Endodermal cell (in vitro differentiated cells): ENCODE measurements around the gene UGT1A10. TPM values are rescaled to one million over a fixed set of nuclear protein-coding genes. Genes with fewer than 3 reads are reported as not detected.
"Not testable (repeated sequence)": the region's sequence is repeated elsewhere in the genome, so short reads cannot be mapped to it uniquely, and the experiment has no call there.

Experiments
- DNase-seq: peaks from one replicate; pipeline ENCODE4 v3.0.0-alpha.2; 2017
- H3K27ac ChIP-seq: 2 replicates; pipeline ENCODE4 v1.5.1; 2013; ENCODE audit warnings: mild to moderate bottlenecking, low read depth, low read length, moderate library complexity
- H3K27me3 ChIP-seq: 2 replicates; pipeline ENCODE4 v1.6.1; 2013; ENCODE audit warnings: mild to moderate bottlenecking, low read length, moderate library complexity; ENCODE audit not compliant: insufficient read depth, control insufficient read depth, poor library complexity, severe bottlenecking
- H3K36me3 ChIP-seq: 2 replicates; pipeline ENCODE4 v1.7.0; 2013; ENCODE audit warnings: mild to moderate bottlenecking, low read length, moderate library complexity; ENCODE audit not compliant: control insufficient read depth, insufficient read depth
- H3K4me1 ChIP-seq: one replicate; pipeline ENCODE4 v1.7.0; 2013; ENCODE audit warnings: low read length; ENCODE audit not compliant: control insufficient read depth, insufficient read depth
- H3K4me3 ChIP-seq: 2 replicates; pipeline ENCODE4 v1.5.1; 2013; ENCODE audit warnings: mild to moderate bottlenecking, low read length, moderate library complexity
- H3K9ac ChIP-seq: 2 replicates; pipeline ENCODE4 v1.6.1; 2013; ENCODE audit warnings: mild to moderate bottlenecking, low read length, moderate library complexity; ENCODE audit not compliant: poor library complexity, severe bottlenecking; ENCODE audit errors: extremely low read depth
- H3K9me3 ChIP-seq: 2 replicates; pipeline ENCODE4 v1.6.1; 2013; ENCODE audit warnings: mild to moderate bottlenecking, low read length, moderate library complexity; ENCODE audit not compliant: control insufficient read depth
- H3K27ac Mint-ChIP-seq: 2 replicates; pipeline ENCODE4 v1.8.0; 2020; ENCODE audit warnings: mixed read lengths
- H3K27me3 Mint-ChIP-seq: 2 replicates; pipeline ENCODE4 v1.8.0; 2021; ENCODE audit warnings: mild to moderate bottlenecking, mixed read lengths; ENCODE audit not compliant: insufficient read depth
- H3K36me3 Mint-ChIP-seq: 2 replicates; pipeline ENCODE4 v1.8.0; 2020; ENCODE audit warnings: low read depth, mixed read lengths
- H3K4me1 Mint-ChIP-seq: 2 replicates; pipeline ENCODE4 v1.8.0; 2020; ENCODE audit warnings: mixed read lengths
- H3K4me3 Mint-ChIP-seq: 2 replicates; pipeline ENCODE4 v1.8.0; 2020; ENCODE audit warnings: mild to moderate bottlenecking, moderate library complexity, mixed read lengths
- H3K9me3 Mint-ChIP-seq: 2 replicates; pipeline ENCODE4 v1.8.0; 2020; ENCODE audit warnings: mild to moderate bottlenecking, mixed read lengths
- WGBS, 2 experiments: methylation state at CpG; one replicate each; pipeline versions ENCODE4 v1.1.5 to v1.1.7; 2013; ENCODE audit warnings: missing lambda C conversion rate in 2 of 2, mixed read lengths in 1 of 2; ENCODE audit not compliant: insufficient coverage in 1 of 2, insufficient read length in 1 of 2; 5-methylcytosine and 5-hydroxymethylcytosine counted together
- long read RNA-seq, 4 experiments: library from polyadenylated mRNA in 2 of 4; library from RNA in 1 of 4; library from capped mRNA in 1 of 4; stranded (forward) in 3 of 4; unstranded in 1 of 4; transcript quantifications; one replicate each; pipeline ENCODE4 v2.0.0, GENCODE V29; 2020 to 2021; ENCODE audit warnings: inconsistent platforms in 1 of 4
- polyA plus RNA-seq, 2 experiments: library from polyadenylated mRNA; stranded (reverse); fragments of 50-300 nt; gene quantifications; one replicate each; pipeline ENCODE4 v1.2.3, GENCODE V29; 2013
- total RNA-seq, 2 donors: library from RNA; stranded (reverse); fragmentation: NEBNext Ultra II Directional in 1 of 2; extraction: Animal tissue kit (Norgen Biotek cat#: 25700) in 1 of 2; gene quantifications; 2 replicates in 1 of 2; 3 replicates in 1 of 2; pipeline ENCODE4 v1.2.1, GENCODE V29; 2021
- TF ChIP-seq, protein P1 (sequence below): fragments of 200-600 bp; sonication (generic); conservative IDR thresholded peaks from 2 replicates; pipeline ENCODE4 v1.5.0; 2021; ENCODE audit warnings: antibody characterized with exemption, mild to moderate bottlenecking

UGT1A10 gene
- under 1 TPM in 1 of 2 donors, not detected in 1; 0.13 TPM for total RNA-seq
- polyA plus RNA-seq (2013, experiment 1 of 2), result not detected
- not detected for polyA plus RNA-seq (2013, experiment 2 of 2)
- long read RNA-seq, experiment 1, result 0 reads
- long read RNA-seq, experiment 2, result 0 reads
- long read RNA-seq, experiment 3, result 0 reads
- long read RNA-seq, experiment 4, result 0 reads

DNA sequence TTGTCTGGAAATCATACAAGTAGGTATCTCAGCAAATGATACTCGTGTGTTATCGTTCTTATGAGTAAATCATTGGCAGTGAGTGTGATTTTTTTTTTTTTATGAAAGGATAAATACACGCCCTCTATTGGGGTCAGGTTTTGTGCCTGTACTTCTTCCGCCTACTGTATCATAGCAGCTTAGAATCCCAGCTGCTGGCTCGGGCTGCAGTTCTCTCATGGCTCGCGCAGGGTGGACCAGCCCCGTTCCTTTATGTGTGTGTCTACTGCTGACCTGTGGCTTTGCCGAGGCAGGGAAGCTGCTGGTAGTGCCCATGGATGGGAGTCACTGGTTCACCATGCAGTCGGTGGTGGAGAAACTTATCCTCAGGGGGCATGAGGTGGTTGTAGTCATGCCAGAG is at the start of gene UGT1A10:
UGT1A10 (plus strand) TSS at position 143 of the 400 bp plus-strand sequence; CDS start at position 218, 75 bp downstream.
- H3K27me3 Mint-ChIP-seq, result peaks cover 16% of the 10 kb centered on the region
- not testable (repeated sequence) for H3K9ac ChIP-seq, H3K4me3 ChIP-seq, H3K27ac Mint-ChIP-seq, H3K9me3 Mint-ChIP-seq, H3K27me3 ChIP-seq, H3K4me3 Mint-ChIP-seq, H3K9me3 ChIP-seq, H3K4me1 ChIP-seq, H3K4me1 Mint-ChIP-seq, H3K27ac ChIP-seq, H3K36me3 ChIP-seq, DNase-seq, H3K36me3 Mint-ChIP-seq
- WGBS, 2 experiments, result 93 to 96% methylated on average over 5 to 10 of the region's 10 CpGs

DNA sequence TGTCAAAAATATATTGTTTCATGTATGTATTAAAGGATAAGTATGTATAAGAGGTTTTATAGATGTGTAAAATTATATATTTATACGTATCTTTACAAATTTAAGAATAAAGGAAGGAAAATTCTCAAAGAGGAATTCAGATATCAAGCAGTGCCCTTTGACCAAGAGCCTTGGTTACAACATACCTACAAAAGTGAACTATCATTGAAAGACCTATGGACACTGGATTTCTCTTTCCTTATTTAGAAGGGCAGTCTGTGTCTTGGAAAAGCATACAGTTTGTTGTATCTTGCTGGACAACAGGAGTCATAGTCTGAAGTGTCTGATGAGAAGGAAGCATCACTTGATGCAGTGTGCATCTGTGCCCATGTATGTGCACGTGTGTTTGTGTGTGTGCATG is 47.8 kb upstream of the UGT1A10 start:
- Mint-ChIP-seq H3K36me3 (no peaks in the 10 kb centered on the region), H3K4me3 (no peak overlapping the region), H3K27me3 (peaks cover 3% of the 10 kb centered on the region), H3K4me1 (no peaks in the 10 kb centered on the region), H3K27ac (no peak overlapping the region), H3K9me3 (peaks cover 10% of the 10 kb centered on the region)
- H3K4me1 ChIP-seq, result no peaks in the 10 kb centered on the region
- WGBS, 2 experiments, result 94 to 100% methylated on average over 1 of the region's 2 CpGs
- no peaks in the 10 kb centered on the region for H3K27me3 ChIP-seq
- H3K9me3 ChIP-seq, result no peaks in the 10 kb centered on the region
- TF ChIP-seq, protein P1, sequence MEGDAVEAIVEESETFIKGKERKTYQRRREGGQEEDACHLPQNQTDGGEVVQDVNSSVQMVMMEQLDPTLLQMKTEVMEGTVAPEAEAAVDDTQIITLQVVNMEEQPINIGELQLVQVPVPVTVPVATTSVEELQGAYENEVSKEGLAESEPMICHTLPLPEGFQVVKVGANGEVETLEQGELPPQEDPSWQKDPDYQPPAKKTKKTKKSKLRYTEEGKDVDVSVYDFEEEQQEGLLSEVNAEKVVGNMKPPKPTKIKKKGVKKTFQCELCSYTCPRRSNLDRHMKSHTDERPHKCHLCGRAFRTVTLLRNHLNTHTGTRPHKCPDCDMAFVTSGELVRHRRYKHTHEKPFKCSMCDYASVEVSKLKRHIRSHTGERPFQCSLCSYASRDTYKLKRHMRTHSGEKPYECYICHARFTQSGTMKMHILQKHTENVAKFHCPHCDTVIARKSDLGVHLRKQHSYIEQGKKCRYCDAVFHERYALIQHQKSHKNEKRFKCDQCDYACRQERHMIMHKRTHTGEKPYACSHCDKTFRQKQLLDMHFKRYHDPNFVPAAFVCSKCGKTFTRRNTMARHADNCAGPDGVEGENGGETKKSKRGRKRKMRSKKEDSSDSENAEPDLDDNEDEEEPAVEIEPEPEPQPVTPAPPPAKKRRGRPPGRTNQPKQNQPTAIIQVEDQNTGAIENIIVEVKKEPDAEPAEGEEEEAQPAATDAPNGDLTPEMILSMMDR, result no peak
- H3K9ac ChIP-seq, result no peak overlapping the region
- no peak overlapping the region for H3K4me3 ChIP-seq
- no peak for DNase-seq
- no peak overlapping the region for H3K27ac ChIP-seq
- H3K36me3 ChIP-seq, result no peaks in the 10 kb centered on the region

- H3K27ac Mint-ChIP-seq, H3K36me3 Mint-ChIP-seq, H3K4me3 Mint-ChIP-seq, H3K27me3 ChIP-seq, H3K4me1 ChIP-seq, DNase-seq, H3K9ac ChIP-seq, H3K4me1 Mint-ChIP-seq, H3K27me3 Mint-ChIP-seq, H3K36me3 ChIP-seq, H3K4me3 ChIP-seq, H3K9me3 ChIP-seq, H3K27ac ChIP-seq: not testable (repeated sequence)
- no CpG with 5 or more reads among the region's 1 CpG for WGBS, 2 experiments
- H3K9me3 Mint-ChIP-seq, result peaks cover 11% of the 10 kb centered on the region
Observed at GRCh38 chr2:233592706-233593105, 43.5 kb upstream of the UGT1A10 start.

GRCh38 chr2:233593201-233593600 is 43.0 kb upstream of the UGT1A10 start:
- Mint-ChIP-seq H3K27ac (no peak overlapping the region), H3K36me3 (no peaks in the 10 kb centered on the region), H3K27me3 (peaks cover 2% of the 10 kb centered on the region), H3K4me3 (no peak overlapping the region), H3K9me3 (peaks cover 11% of the 10 kb centered on the region), H3K4me1 (no peaks in the 10 kb centered on the region)
- no peak overlapping the region for H3K9ac ChIP-seq
- H3K4me1 ChIP-seq, result no peaks in the 10 kb centered on the region
- 82 to 90% methylated on average over 5 to 8 of the region's 8 CpGs for WGBS, 2 experiments
- no peaks in the 10 kb centered on the region for H3K9me3 ChIP-seq
- DNase-seq, result no peak
- H3K4me3 ChIP-seq, result no peak overlapping the region
- H3K27ac ChIP-seq, result no peak overlapping the region
- H3K36me3 ChIP-seq, result no peaks in the 10 kb centered on the region
- TF ChIP-seq, protein P1, result no peak
- no peaks in the 10 kb centered on the region for H3K27me3 ChIP-seq
